Progenitor cell of endocrine pancreas (in vitro differentiated cells): Measurements from ENCODE around the gene MIB1. TPM values are rescaled to one million over a fixed set of nuclear protein-coding genes. Genes with fewer than 3 reads are reported as not detected.

Experiments used
- DNase-seq: peaks from one replicate; pipeline ENCODE4 v3.0.0; 2021; ENCODE audit warnings: low spot score; ENCODE audit not compliant: unreplicated experiment
- H3K27ac Mint-ChIP-seq: 2 replicates; pipeline ENCODE4 v1.8.0; 2021; ENCODE audit warnings: mild to moderate bottlenecking, moderate library complexity, mixed read lengths
- H3K27me3 Mint-ChIP-seq: 2 replicates; pipeline ENCODE4 v1.8.0; 2021; ENCODE audit warnings: mixed read lengths
- H3K36me3 Mint-ChIP-seq: 2 replicates; pipeline ENCODE4 v1.8.0; 2022; ENCODE audit warnings: mixed read lengths; ENCODE audit not compliant: insufficient read depth
- H3K4me1 Mint-ChIP-seq: 2 replicates; pipeline ENCODE4 v1.8.0; 2021; ENCODE audit warnings: low read depth, mixed read lengths
- H3K4me3 Mint-ChIP-seq: 2 replicates; pipeline ENCODE4 v1.8.0; 2021; ENCODE audit warnings: low read depth, mild to moderate bottlenecking, moderate library complexity, mixed read lengths
- H3K9me3 Mint-ChIP-seq: 2 replicates; pipeline ENCODE4 v1.8.0; 2021; ENCODE audit warnings: low read depth, mixed read lengths
- total RNA-seq: library from RNA; stranded (reverse); gene quantifications from 2 replicates; pipeline ENCODE4 v1.2.1, GENCODE V29; 2021
- TF ChIP-seq, protein P1 (sequence below): fragments of 200-600 bp; sonication (generic); IDR thresholded peaks from one replicate; pipeline ENCODE4 v1.5.0; 2021; ENCODE audit warnings: antibody characterized with exemption, mild to moderate bottlenecking; ENCODE audit not compliant: unreplicated experiment

Gene MIB1
- total RNA-seq, 1 donor from 2014 or later, result 79.5 TPM

DNA sequence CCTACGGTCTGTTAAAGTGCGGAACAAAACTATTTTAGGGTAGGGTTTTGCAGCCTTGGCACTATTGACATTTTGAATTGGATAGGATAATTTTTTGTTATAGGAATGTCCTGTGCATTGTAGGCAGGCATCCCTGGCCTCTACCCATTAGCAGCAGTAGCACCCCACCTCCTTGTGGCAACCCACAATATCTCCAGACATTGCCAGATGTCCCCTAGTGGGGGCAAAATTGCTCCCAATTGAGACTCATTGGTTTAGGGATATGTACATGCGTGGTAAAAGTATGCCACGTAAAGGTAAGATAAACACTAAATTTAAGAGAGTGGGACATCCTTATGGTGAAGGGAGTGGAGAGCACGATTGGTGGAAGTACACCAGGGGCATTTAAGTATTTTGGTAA lies 4.6 kb downstream of the MIB1 start:
- H3K36me3 Mint-ChIP-seq, result no peaks in the 10 kb centered on the region

DNA sequence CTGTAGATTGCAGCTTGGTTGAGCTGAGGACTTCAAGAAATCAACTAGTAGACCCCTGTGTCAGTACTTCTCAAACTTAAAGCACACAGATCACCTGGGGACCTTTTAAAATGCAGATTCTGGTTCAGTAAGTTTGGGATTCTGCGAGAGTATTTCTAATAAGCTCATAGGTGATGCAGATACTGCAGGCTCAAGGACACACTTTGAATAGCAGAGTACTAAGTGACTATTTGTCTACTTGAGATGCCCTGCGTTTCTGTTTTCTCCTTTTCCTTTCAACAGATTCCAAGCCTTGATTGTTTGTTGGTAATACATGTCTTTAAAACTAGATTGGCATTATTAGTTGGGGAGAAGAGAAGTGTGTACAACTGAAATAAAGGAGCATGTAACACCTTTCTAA lies 6.7 kb downstream of the MIB1 start:
- TF ChIP-seq, protein P1, sequence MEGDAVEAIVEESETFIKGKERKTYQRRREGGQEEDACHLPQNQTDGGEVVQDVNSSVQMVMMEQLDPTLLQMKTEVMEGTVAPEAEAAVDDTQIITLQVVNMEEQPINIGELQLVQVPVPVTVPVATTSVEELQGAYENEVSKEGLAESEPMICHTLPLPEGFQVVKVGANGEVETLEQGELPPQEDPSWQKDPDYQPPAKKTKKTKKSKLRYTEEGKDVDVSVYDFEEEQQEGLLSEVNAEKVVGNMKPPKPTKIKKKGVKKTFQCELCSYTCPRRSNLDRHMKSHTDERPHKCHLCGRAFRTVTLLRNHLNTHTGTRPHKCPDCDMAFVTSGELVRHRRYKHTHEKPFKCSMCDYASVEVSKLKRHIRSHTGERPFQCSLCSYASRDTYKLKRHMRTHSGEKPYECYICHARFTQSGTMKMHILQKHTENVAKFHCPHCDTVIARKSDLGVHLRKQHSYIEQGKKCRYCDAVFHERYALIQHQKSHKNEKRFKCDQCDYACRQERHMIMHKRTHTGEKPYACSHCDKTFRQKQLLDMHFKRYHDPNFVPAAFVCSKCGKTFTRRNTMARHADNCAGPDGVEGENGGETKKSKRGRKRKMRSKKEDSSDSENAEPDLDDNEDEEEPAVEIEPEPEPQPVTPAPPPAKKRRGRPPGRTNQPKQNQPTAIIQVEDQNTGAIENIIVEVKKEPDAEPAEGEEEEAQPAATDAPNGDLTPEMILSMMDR, result no peak
- Mint-ChIP-seq H3K9me3 (no peaks in the 10 kb centered on the region), H3K36me3 (peaks cover 3% of the 10 kb centered on the region), H3K27me3 (no peaks in the 10 kb centered on the region), H3K4me3 (no peak overlapping the region), H3K4me1 (peaks cover 30% of the 10 kb centered on the region), H3K27ac (no peak overlapping the region)
- DNase-seq, result no peak

More for the DNA sequence above, 4.6 kb downstream of the MIB1 start:
- no peak overlapping the region for H3K4me3 Mint-ChIP-seq
- no peak for DNase-seq
- H3K9me3 Mint-ChIP-seq, result no peaks in the 10 kb centered on the region
- no peaks in the 10 kb centered on the region for H3K27me3 Mint-ChIP-seq
- H3K27ac Mint-ChIP-seq, result no peak overlapping the region
- TF ChIP-seq, protein P1, result no peak
- H3K4me1 Mint-ChIP-seq, result peaks cover 33% of the 10 kb centered on the region

DNA sequence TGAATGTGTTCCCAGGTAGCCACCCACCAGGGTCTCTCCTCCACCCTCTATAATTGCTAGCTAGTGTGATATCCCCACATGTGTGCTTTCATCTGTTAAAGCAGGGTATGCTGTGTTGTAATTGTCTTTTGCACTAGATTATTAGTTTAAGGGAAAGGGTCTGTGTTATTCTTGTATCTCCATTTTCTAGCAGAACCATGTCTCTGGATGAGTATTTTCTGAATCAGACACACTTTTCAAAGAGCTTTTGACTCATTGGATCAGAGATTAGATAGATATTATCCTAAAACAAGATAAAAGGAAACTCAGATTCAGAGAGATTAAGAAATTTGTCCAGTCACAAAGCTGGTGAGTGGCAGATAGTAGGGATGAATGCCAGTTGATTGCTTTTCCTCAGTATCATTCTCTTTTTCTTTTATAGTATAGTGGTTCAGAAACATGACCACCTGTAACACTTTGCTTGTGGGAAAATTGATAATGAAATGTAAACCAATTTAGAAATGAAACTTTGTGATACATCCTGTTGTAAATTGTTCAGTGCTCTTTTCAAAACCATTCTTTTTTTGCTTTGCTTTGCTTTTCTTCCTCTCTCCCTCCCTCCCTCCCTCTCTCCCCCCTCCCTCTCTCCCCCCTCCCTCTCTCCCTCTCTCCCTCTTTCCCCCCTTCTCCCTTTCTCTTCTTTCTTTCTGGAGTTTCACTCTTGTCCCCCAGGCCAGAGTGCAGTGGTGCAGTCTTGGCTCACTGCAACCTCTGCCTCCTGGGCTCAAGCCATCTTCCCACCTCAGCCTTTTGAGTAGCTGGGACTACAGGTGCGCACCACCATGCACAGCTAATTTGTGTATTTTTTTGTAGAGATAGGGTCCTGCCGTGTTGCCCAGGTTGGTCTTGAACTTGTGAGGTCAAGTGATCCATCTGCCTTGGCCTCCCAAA lies 7.4 kb downstream of the MIB1 start:
- H3K27ac Mint-ChIP-seq, result no peak overlapping the region
- TF ChIP-seq, protein P1, result no peak
- peaks cover 28% of the 10 kb centered on the region for H3K4me1 Mint-ChIP-seq
- no peak for DNase-seq
- no peaks in the 10 kb centered on the region for H3K27me3 Mint-ChIP-seq
- H3K9me3 Mint-ChIP-seq, result no peaks in the 10 kb centered on the region
- H3K36me3 Mint-ChIP-seq, result peaks cover 3% of the 10 kb centered on the region
- no peak overlapping the region for H3K4me3 Mint-ChIP-seq

- Mint-ChIP-seq H3K27ac (no peak overlapping the region), H3K27me3 (no peaks in the 10 kb centered on the region), H3K4me3 (no peak overlapping the region), H3K9me3 (no peaks in the 10 kb centered on the region), H3K4me1 (peaks cover 28% of the 10 kb centered on the region), H3K36me3 (no peaks in the 10 kb centered on the region)
- TF ChIP-seq, protein P1, result no peak
- no peak for DNase-seq
Observed at GRCh38 chr18:21757833-21758232, 17.2 kb downstream of the MIB1 start.

DNA sequence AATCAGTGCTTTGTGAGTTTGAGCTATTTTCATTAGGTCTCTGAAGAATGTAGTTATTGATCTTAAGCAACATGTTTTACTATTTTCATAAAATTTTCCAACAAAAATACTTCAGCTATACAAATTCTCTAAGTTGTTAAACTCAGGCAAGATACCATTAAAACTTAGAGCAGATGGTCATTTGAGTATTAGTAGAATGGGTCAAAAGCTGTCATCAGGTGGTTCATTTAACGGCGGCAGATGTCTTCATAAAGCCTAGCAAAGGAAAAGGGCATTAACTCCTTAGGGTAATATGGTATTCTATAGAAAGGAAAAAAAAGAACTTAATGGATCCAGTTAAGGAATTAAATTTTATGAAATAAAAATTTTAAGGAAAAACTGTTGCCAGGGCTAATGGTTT lies 19.2 kb downstream of the MIB1 start:
- H3K4me3 Mint-ChIP-seq, result no peak overlapping the region
- H3K4me1 Mint-ChIP-seq, result peaks cover 24% of the 10 kb centered on the region
- no peak for DNase-seq
- H3K27me3 Mint-ChIP-seq, result no peaks in the 10 kb centered on the region
- H3K36me3 Mint-ChIP-seq, result no peaks in the 10 kb centered on the region
- H3K9me3 Mint-ChIP-seq, result no peaks in the 10 kb centered on the region
- no peak overlapping the region for H3K27ac Mint-ChIP-seq
- TF ChIP-seq, protein P1, result no peak
